ENCODE measurements around the gene PCDH9. TPM values are rescaled to one million over a fixed set of nuclear protein-coding genes. Genes with fewer than 3 reads are reported as not detected.

The PCDH9 gene
- total and polyA plus RNA-seq, 10 donors: 0.24 to 8.1 (median 3.8) TPM

DNA sequence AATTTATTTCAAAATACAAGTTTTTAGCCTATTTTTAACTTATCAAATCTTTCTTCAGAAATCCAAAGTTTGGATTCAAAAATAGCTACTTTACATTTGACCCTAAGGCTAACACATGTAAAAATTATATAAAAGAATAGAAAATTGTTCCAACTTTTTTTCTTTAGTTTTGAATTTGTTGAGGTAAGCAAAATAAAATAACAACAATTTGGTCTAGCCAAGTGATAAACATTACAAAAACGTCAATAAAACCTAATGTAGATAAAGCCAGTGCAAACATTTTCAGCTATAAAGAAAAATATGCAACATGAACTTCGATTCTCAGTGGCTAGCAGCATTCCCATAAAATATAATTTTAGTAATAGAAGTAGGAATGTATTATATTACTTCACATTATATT lies 400.3 kb downstream of the PCDH9 start:
- no peaks in the 10 kb centered on the region for H3K9me3 ChIP-seq
- no peak for DNase-seq

DNA sequence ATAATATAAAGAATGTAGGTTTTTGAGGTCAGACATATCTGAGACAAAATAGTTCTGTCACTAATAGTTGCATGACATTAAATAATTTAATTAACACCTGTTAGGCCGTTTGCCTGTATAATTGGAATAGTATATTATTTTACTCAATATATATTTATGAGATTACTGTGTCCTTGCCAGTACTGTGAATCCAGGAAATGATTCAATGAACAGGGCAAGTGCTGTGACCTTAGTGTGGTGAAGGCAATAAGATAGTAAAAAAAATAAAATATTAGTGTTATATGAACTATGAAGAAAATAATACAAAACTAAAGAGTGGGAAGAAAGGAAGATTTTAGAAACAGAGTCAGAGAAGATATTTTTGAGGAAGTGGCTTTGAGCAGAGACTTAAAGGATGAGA lies 403.7 kb downstream of the PCDH9 start:
- WGBS, 5 donors: 38 to 65% (median 45%) methylated on average over 1 of the region's 1 CpG

More for the DNA sequence above, 400.3 kb downstream of the PCDH9 start:
- no peak overlapping the region for H3K27ac ChIP-seq
- H3K4me1 ChIP-seq: peaks cover 0 to 12% (median 2%) of the 10 kb centered on the region in 6 donors
- TF ChIP-seq, protein P1, sequence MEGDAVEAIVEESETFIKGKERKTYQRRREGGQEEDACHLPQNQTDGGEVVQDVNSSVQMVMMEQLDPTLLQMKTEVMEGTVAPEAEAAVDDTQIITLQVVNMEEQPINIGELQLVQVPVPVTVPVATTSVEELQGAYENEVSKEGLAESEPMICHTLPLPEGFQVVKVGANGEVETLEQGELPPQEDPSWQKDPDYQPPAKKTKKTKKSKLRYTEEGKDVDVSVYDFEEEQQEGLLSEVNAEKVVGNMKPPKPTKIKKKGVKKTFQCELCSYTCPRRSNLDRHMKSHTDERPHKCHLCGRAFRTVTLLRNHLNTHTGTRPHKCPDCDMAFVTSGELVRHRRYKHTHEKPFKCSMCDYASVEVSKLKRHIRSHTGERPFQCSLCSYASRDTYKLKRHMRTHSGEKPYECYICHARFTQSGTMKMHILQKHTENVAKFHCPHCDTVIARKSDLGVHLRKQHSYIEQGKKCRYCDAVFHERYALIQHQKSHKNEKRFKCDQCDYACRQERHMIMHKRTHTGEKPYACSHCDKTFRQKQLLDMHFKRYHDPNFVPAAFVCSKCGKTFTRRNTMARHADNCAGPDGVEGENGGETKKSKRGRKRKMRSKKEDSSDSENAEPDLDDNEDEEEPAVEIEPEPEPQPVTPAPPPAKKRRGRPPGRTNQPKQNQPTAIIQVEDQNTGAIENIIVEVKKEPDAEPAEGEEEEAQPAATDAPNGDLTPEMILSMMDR (IDR thresholded peaks at IDR 0.05 in 8 of 11, conservative IDR thresholded peaks at IDR 0.05 in 3 of 11): no peak
- TF ChIP-seq POLR2A (IDR thresholded peaks at IDR 0.05): no peak
- no peak overlapping the region for H3K4me3 ChIP-seq
- intact Hi-C loops (cut with DNase I; ENCODE audit: low total_unique reads): no loop called here
- H3K27me3 ChIP-seq (replicated peaks in 1 of 7): no peaks in the 10 kb centered on the region
- no peaks in the 10 kb centered on the region for H3K36me3 ChIP-seq
- WGBS, 5 donors: 72 to 91% (median 79%) methylated on average over 2 of the region's 2 CpGs

DNA sequence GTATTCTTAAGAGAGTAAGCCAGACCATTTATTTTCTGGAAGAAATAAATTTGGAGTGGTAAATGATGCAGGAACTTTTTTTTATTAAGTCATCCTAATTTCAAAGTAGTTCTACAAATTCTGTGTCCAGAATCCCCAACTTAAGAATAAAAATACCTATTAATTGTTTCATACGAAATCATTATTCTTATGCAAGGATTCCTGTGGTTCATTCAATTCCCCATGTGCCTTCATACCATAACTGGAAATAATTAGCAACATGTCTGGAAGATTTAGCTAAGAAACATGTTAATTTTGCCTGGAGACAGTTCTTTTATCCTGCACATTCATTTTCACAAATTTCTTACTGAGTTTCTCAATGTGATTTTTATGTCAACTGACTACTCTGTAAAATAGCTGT lies 408.6 kb downstream of the PCDH9 start:
- Histone ChIP-seq H3K27ac (no peak overlapping the region), H3K9me3 (peaks cover 0 to 14% (median 2%) of the 10 kb centered on the region in 8 donors), H3K36me3 (no peaks in the 10 kb centered on the region), H3K4me1 (peaks cover 0 to under 1% (median 0%) of the 10 kb centered on the region in 6 donors), H3K4me3 (no peak overlapping the region), H3K27me3 (replicated peaks in 1 of 7) (no peaks in the 10 kb centered on the region)
- WGBS, 5 donors: 81 to 95% (median 89%) methylated on average over 1 of the region's 1 CpG
- no peak for DNase-seq
- intact Hi-C loops (cut with DNase I; ENCODE audit: low total_unique reads): no loop called here
- TF ChIP-seq POLR2AphosphoS5 (IDR thresholded peaks at IDR 0.05): no peak
- TF ChIP-seq POLR2A (IDR thresholded peaks at IDR 0.05): no peak
- TF ChIP-seq, protein P1 (IDR thresholded peaks at IDR 0.05 in 8 of 11, conservative IDR thresholded peaks at IDR 0.05 in 3 of 11): no peak

More for the DNA sequence above, 403.7 kb downstream of the PCDH9 start:
- Histone ChIP-seq H3K27me3 (replicated peaks in 1 of 7) (no peaks in the 10 kb centered on the region), H3K9me3 (no peaks in the 10 kb centered on the region), H3K4me1 (peaks cover 0 to 12% (median 0%) of the 10 kb centered on the region in 6 donors), H3K27ac (no peak overlapping the region), H3K36me3 (no peaks in the 10 kb centered on the region), H3K4me3 (no peak overlapping the region)
- DNase-seq: no peak
- TF ChIP-seq POLR2AphosphoS5 (IDR thresholded peaks at IDR 0.05) (no peak), POLR2A (IDR thresholded peaks at IDR 0.05) (no peak)
- TF ChIP-seq, protein P1 (IDR thresholded peaks at IDR 0.05 in 8 of 11, conservative IDR thresholded peaks at IDR 0.05 in 3 of 11): no peak
- intact Hi-C loops (cut with DNase I; ENCODE audit: low total_unique reads): no loop called here

DNA sequence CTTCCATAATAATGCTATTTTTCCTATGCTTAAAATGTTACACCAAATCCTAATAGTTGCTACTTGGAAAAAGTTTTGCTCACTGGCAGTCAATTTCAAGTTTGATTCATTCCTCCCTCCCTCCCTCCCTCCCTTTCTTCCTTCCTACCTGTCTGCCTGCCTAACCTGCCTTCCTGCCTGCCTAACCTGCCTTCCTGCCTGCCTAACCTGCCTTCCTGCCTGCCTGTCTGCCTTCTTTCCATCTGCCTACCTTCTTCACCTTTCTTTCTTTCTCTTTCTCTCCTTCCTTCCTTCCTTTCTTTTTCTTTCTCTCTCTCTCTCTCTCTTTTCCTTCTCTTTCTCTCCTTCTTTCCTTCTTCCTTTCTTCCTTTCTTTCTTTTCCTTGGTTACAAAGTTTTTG lies 418.7 kb downstream of the PCDH9 start:
- TF ChIP-seq, protein P1 (IDR thresholded peaks at IDR 0.05 in 8 of 11, conservative IDR thresholded peaks at IDR 0.05 in 3 of 11): no peak
- TF ChIP-seq POLR2A (IDR thresholded peaks at IDR 0.05) (no peak), POLR2AphosphoS5 (IDR thresholded peaks at IDR 0.05) (no peak)
- no peaks in the 10 kb centered on the region for H3K36me3 ChIP-seq
- H3K9me3 ChIP-seq: peaks cover 0 to 5% (median 0%) of the 10 kb centered on the region in 8 donors
- intact Hi-C loops (cut with DNase I; ENCODE audit: low total_unique reads): no loop called here
- no peaks in the 10 kb centered on the region for H3K27me3 ChIP-seq (replicated peaks in 1 of 7)
- no peak overlapping the region for H3K4me3 ChIP-seq
- DNase-seq: no peak
- no peak overlapping the region for H3K27ac ChIP-seq
- no peaks in the 10 kb centered on the region for H3K4me1 ChIP-seq
